ENCODE results near the gene CLEC16A. TPM values are rescaled to one million over a fixed set of nuclear protein-coding genes. Genes with fewer than 3 reads are reported as not detected.

The CLEC16A gene
- total RNA-seq, 1 donor from 2014 or later = 19.8 TPM

GRCh38 chr16:11058832-11059231 lies 114.5 kb downstream of the CLEC16A start:
- H3K36me3 ChIP-seq (ENCODE audit: control insufficient read depth, insufficient read depth, low read length) = no peaks in the 10 kb centered on the region
- H3K4me3 ChIP-seq (ENCODE audit: low read depth, low read length) = no peak overlapping the region
- no peak for DNase-seq (ENCODE audit: low read depth)
- TF ChIP-seq CTCF (IDR thresholded peaks at IDR 0.05; ENCODE audit: insufficient read depth, low read length, poor library complexity, severe bottlenecking) = no peak
- H3K27me3 ChIP-seq (ENCODE audit: control insufficient read depth, insufficient read depth, low read length) = no peaks in the 10 kb centered on the region

GRCh38 chr16:11059588-11059987 lies 115.2 kb downstream of the CLEC16A start:
- no peaks in the 10 kb centered on the region for H3K36me3 ChIP-seq (ENCODE audit: control insufficient read depth, insufficient read depth, low read length)
- DNase-seq (ENCODE audit: low read depth) = no peak
- no peak for TF ChIP-seq CTCF (IDR thresholded peaks at IDR 0.05; ENCODE audit: insufficient read depth, low read length, poor library complexity, severe bottlenecking)

GRCh38 chr16:11060364-11060763 lies 116.0 kb downstream of the CLEC16A start:
- Histone ChIP-seq H3K4me3 (ENCODE audit: low read depth, low read length) (no peak overlapping the region), H3K36me3 (ENCODE audit: control insufficient read depth, insufficient read depth, low read length) (no peaks in the 10 kb centered on the region), H3K27me3 (ENCODE audit: control insufficient read depth, insufficient read depth, low read length) (no peaks in the 10 kb centered on the region)
- DNase-seq (ENCODE audit: low read depth) = no peak
- TF ChIP-seq CTCF (IDR thresholded peaks at IDR 0.05; ENCODE audit: insufficient read depth, low read length, poor library complexity, severe bottlenecking) = no peak

More at GRCh38 chr16:11059588-11059987, 115.2 kb downstream of the CLEC16A start:
- Histone ChIP-seq H3K27me3 (ENCODE audit: control insufficient read depth, insufficient read depth, low read length) (no peaks in the 10 kb centered on the region), H3K4me3 (ENCODE audit: low read depth, low read length) (no peak overlapping the region)

- H3K27me3 ChIP-seq (ENCODE audit: control insufficient read depth, insufficient read depth, low read length) = no peaks in the 10 kb centered on the region
- H3K36me3 ChIP-seq (ENCODE audit: control insufficient read depth, insufficient read depth, low read length) = no peaks in the 10 kb centered on the region
- no peak overlapping the region for H3K4me3 ChIP-seq (ENCODE audit: low read depth, low read length)
- no peak for TF ChIP-seq CTCF (IDR thresholded peaks at IDR 0.05; ENCODE audit: insufficient read depth, low read length, poor library complexity, severe bottlenecking)
- no peak for DNase-seq (ENCODE audit: low read depth)
Measured at GRCh38 chr16:11060842-11061241, 116.5 kb downstream of the CLEC16A start.

GRCh38 chr16:11061629-11062270 lies 117.4 kb downstream of the CLEC16A start:
- Histone ChIP-seq H3K4me3 (ENCODE audit: low read depth, low read length) (no peak overlapping the region), H3K36me3 (ENCODE audit: control insufficient read depth, insufficient read depth, low read length) (no peaks in the 10 kb centered on the region), H3K27me3 (ENCODE audit: control insufficient read depth, insufficient read depth, low read length) (no peaks in the 10 kb centered on the region)
- no peak for TF ChIP-seq CTCF (IDR thresholded peaks at IDR 0.05; ENCODE audit: insufficient read depth, low read length, poor library complexity, severe bottlenecking)
- DNase-seq (ENCODE audit: low read depth) = no peak
